ENCODE data around the gene MT2A.

MT2A gene

DNA sequence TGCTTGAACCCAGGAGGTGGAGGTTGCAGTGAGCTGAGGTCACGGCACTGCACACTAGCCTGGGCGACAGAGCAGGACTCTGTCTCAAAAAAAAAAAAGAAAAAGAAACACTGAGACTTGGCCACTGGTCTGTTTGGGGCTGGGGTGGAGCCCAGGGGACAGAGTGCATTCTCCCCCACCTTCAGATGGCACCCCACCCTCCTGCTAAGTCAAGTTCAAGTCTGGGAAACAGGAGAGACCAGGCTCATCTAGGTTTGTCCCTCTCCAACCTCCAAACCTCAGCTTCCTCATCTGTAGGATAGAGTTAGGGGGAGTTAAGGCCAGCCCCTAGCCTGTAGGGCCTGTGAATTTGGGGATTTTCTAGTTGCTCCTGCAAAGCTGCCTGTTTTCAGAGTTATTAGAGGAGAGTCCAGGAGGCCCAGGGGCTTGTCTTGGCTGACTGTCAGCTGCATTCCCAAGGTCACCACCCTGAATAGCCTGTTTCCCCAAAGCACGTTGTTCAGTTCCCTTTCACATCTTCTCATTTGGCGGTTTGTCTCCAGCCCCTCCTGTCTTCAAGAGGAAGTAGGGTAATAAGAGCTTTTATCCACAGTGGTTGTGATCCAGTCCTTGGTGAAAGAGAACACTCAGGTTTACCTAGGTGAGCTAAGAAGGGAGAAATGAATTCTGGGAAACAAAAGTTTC lies 16.9 kb upstream of the MT2A start:
- Histone ChIP-seq H3K27ac (ENCODE audit: low read depth, low read length) (no peak overlapping the region), H4K20me1 (ENCODE audit: low read depth, low read length) (no peaks in the 10 kb centered on the region), H3K9ac (ENCODE audit: low read length) (no peak overlapping the region), H3F3A (ENCODE audit: insufficient read depth) (no peaks in the 10 kb centered on the region), H3K36me3 (ENCODE audit: low read length) (no peaks in the 10 kb centered on the region), H3K4me3 (ENCODE audit: insufficient read depth, low read length, poor library complexity, severe bottlenecking) (no peak overlapping the region), H3K9me3 (ENCODE audit: insufficient read depth, low read length) (no peaks in the 10 kb centered on the region), H3K27me3 (ENCODE audit: low read length) (0 out of 2 replicates have a peak, but pooled peaks cover 3% of the 10 kb centered on the region), H2AFZ (ENCODE audit: low read depth, low read length, severe bottlenecking) (no peak overlapping the region), H3K4me2 (ENCODE audit: low read depth, low read length, poor library complexity, severe bottlenecking) (no peak overlapping the region), H3K79me2 (ENCODE audit: insufficient read depth, low read length) (no peaks in the 10 kb centered on the region), H3K9me2 (replicated peaks; ENCODE audit: insufficient read depth, low read length) (no peaks in the 10 kb centered on the region)
- TF ChIP-seq, protein P1, sequence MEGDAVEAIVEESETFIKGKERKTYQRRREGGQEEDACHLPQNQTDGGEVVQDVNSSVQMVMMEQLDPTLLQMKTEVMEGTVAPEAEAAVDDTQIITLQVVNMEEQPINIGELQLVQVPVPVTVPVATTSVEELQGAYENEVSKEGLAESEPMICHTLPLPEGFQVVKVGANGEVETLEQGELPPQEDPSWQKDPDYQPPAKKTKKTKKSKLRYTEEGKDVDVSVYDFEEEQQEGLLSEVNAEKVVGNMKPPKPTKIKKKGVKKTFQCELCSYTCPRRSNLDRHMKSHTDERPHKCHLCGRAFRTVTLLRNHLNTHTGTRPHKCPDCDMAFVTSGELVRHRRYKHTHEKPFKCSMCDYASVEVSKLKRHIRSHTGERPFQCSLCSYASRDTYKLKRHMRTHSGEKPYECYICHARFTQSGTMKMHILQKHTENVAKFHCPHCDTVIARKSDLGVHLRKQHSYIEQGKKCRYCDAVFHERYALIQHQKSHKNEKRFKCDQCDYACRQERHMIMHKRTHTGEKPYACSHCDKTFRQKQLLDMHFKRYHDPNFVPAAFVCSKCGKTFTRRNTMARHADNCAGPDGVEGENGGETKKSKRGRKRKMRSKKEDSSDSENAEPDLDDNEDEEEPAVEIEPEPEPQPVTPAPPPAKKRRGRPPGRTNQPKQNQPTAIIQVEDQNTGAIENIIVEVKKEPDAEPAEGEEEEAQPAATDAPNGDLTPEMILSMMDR (IDR thresholded peaks at IDR 0.05; ENCODE audit: insufficient read depth, low read length, poor library complexity, severe bottlenecking) = no peak
- no peak for TF ChIP-seq EZH2phosphoT487 (conservative IDR thresholded peaks at IDR 0.05; ENCODE audit: low read length)

DNA sequence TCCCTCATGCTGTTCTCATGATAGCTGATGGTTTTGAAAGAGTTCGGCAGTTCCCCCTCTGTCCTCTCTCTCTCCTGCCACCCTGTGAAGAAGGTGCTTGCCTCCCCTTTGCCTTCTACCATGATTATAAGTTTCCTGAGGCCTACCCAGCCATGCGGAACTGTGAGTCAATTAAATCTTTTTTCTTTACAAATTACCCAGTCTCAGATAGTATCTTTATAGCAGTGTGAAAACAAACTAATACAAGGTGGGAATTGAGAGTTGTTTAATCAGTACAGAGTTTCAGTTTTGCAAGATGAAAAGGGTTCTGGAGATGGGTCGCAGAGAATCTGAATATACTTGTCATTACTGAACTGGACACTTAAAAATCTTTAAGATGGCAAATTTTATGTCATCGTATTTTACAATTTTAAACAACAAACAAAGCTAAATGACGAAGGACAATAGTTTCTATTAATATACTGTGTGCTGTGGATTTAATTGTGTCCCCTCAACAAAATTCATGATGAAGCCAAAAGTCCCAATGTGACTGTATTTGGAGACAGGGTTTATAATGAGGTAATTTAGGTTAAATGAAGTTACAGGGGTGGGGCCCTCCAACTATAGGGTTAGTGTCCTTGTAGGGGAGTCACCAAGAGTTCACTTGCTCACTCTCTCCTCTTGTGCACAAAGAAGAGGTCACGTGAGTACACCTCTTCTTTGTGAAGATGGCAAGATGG lies 14.7 kb upstream of the MT2A start:
- Histone ChIP-seq H4K20me1 (ENCODE audit: low read depth, low read length) (no peaks in the 10 kb centered on the region), H3K27me3 (ENCODE audit: low read length) (0 out of 2 replicates have a peak, but pooled peaks cover 3% of the 10 kb centered on the region), H3K36me3 (ENCODE audit: low read length) (no peaks in the 10 kb centered on the region), H3K4me2 (ENCODE audit: low read depth, low read length, poor library complexity, severe bottlenecking) (no peak overlapping the region), H3K9me3 (ENCODE audit: insufficient read depth, low read length) (no peaks in the 10 kb centered on the region), H2AFZ (ENCODE audit: low read depth, low read length, severe bottlenecking) (no peak overlapping the region), H3K79me2 (ENCODE audit: insufficient read depth, low read length) (no peaks in the 10 kb centered on the region), H3K9ac (ENCODE audit: low read length) (no peak overlapping the region), H3K4me3 (ENCODE audit: insufficient read depth, low read length, poor library complexity, severe bottlenecking) (no peak overlapping the region), H3F3A (ENCODE audit: insufficient read depth) (no peaks in the 10 kb centered on the region), H3K27ac (ENCODE audit: low read depth, low read length) (no peak overlapping the region), H3K9me2 (replicated peaks; ENCODE audit: insufficient read depth, low read length) (no peaks in the 10 kb centered on the region)
- TF ChIP-seq, protein P1 (IDR thresholded peaks at IDR 0.05; ENCODE audit: insufficient read depth, low read length, poor library complexity, severe bottlenecking) = no peak
- no peak for TF ChIP-seq EZH2phosphoT487 (conservative IDR thresholded peaks at IDR 0.05; ENCODE audit: low read length)

DNA sequence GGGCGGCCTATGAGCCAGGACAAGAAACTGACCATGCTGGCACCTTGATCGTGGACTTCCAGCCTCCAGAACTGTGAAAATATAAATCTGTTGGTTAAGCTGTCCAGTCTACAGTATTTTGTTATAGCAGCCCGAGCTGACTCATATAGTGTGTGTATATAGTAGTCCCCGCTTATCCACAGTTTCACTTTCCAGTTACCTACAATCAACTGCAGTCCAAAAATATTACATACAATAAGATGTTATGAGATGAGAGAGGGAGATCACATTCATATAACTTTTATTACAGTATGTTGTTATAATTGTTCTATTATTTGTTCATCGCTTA lies 14.1 kb upstream of the MT2A start:
- no peak overlapping the region for H2AFZ ChIP-seq (ENCODE audit: low read depth, low read length, severe bottlenecking)
- H3K79me2 ChIP-seq (ENCODE audit: insufficient read depth, low read length) = no peaks in the 10 kb centered on the region
- H3F3A ChIP-seq (ENCODE audit: insufficient read depth) = no peaks in the 10 kb centered on the region
- H3K9me2 ChIP-seq (replicated peaks; ENCODE audit: insufficient read depth, low read length) = no peaks in the 10 kb centered on the region
- H3K9ac ChIP-seq (ENCODE audit: low read length) = no peak overlapping the region
- no peaks in the 10 kb centered on the region for H4K20me1 ChIP-seq (ENCODE audit: low read depth, low read length)
- H3K27me3 ChIP-seq (ENCODE audit: low read length) = 0 out of 2 replicates have a peak, but pooled peaks cover 3% of the 10 kb centered on the region
- H3K36me3 ChIP-seq (ENCODE audit: low read length) = no peaks in the 10 kb centered on the region
- H3K9me3 ChIP-seq (ENCODE audit: insufficient read depth, low read length) = no peaks in the 10 kb centered on the region
- H3K4me2 ChIP-seq (ENCODE audit: low read depth, low read length, poor library complexity, severe bottlenecking) = no peak overlapping the region
- TF ChIP-seq, protein P1 (IDR thresholded peaks at IDR 0.05; ENCODE audit: insufficient read depth, low read length, poor library complexity, severe bottlenecking) = no peak
- TF ChIP-seq EZH2phosphoT487 (conservative IDR thresholded peaks at IDR 0.05; ENCODE audit: low read length) = no peak
- no peak overlapping the region for H3K27ac ChIP-seq (ENCODE audit: low read depth, low read length)
- H3K4me3 ChIP-seq (ENCODE audit: insufficient read depth, low read length, poor library complexity, severe bottlenecking) = no peak overlapping the region

Data from SU-DHL-6 (cell line).